Stimulated activated naive CD8-positive, alpha-beta T cell treated with anti-CD3 and anti-CD28 coated beads, Interleukin-15, Interleukin-2, amounts not matched to agents 100 U/mL and 50 U/mL, for 24 hours (primary cell): ENCODE data around the gene NEDD4L.

Source experiments
- ATAC-seq: fragments of 150-1000 bp; cut with Tn5 transposase; one replicate; pipeline ENCODE4 v1.10.0; 2021
- DNase-seq: peaks from one replicate; pipeline ENCODE4 v3.0.0; 2021

The NEDD4L gene

GRCh38 chr18:58398648-58399398 is 354.8 kb downstream of the NEDD4L start:
- ATAC-seq (no peak), DNase-seq (no peak)

GRCh38 chr18:58400331-58400870 is 356.4 kb downstream of the NEDD4L start:
- no peak for ATAC-seq

DNA sequence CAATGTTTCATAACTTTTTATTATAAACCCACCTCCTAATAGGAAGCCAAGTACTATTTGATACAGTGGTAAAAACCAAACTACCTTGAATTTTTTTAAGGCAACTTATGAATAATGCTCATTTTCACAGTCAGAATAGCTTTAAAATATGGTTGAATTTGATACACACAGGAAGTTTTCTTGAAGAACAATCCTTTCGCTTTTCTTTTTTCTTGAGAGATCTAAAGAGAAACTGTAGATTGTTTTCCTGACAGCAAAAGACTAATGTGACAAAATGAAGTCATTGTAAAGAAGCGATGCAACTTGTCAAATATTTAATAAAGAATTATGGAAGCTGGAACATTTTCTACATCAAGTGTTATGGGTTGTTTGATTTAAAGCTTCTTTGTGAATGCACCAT is 357.2 kb downstream of the NEDD4L start:
- DNase-seq: no peak
- ATAC-seq: no peak

More at GRCh38 chr18:58400331-58400870, 356.4 kb downstream of the NEDD4L start:
- no peak for DNase-seq

- ATAC-seq (no peak), DNase-seq (no peak)
Measured at GRCh38 chr18:58402247-58402646, 358.2 kb downstream of the NEDD4L start.

DNA sequence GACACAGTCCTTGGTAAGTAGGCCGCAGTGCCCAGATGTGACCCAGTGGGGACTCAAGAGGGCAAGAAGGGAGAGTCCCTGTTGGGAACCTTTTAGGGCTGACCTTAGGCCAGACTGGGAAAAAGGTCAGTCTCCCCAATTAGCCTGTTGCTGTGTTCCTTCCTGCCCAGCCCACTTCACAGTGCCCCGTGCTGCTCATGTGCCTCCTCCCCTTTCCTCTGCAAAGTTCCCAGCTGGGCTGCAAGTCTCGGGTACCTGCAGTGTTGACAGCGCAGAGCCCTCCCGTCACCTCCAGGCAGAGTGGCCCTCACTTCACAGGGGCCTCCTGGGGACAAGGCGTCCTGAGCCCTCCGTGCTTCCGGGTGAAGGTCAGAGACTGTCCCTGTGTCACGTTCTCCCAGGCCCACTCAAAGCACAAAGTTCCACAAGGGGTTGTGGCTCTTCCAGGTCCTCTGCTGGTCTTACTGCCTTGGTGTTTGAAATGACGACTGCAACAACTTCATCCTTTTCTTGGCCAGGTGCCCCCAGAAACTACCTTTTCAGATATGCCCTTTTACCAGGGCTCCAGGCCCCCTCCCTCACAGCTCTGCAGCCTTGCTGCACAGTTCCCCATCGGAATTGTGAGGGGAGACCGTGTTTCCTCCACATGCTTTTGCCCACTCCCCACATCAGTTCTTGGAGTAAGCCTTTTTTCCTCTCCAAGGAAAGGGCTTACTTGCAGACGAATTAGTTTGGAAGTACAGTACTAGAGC is 359.1 kb downstream of the NEDD4L start:
- ATAC-seq (no peak), DNase-seq (no peak)

GRCh38 chr18:58403799-58404455 is 359.9 kb downstream of the NEDD4L start:
- DNase-seq (no peak), ATAC-seq (no peak)

DNA sequence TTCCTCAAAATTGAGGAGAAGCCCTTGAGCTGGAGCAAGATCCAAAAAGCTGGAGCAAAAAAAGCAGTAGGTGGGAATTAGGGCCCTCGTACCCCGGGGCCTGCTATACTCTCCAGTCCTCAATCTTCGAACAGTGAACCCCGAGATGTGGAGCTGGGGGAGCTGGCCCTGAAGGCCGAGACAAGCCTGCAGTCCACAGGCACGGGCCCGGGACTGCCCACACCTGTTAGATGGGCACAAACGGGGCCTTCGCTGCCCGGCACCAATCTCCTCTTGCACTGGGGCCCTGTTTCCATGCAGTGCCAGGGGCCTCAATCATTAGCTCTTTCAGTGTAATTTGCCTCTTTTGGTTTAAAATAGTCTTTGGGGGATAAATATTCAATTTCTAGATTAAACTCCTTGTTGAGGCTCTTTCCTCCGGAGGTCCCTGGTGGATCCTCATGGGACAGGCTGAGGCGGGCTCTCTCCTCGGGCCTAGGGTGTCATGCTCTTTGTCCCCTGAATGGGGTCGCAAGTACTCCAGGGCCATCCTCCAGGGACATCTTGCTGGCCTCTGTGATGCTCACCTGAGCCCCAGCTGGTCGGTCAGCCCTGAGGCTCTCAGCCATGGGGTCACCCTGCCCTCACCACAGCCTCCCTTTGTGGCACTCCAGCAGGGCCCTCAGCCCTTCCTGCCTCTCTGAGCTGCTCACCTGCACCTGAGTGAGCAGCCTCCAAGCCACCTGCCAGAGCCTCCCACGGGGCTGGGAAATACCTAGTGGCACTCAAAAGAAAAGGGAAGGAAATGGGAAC is 361.3 kb downstream of the NEDD4L start:
- ATAC-seq (no peak), DNase-seq (no peak)

GRCh38 chr18:58407263-58407648 is 363.2 kb downstream of the NEDD4L start:
- DNase-seq: no peak
- no peak for ATAC-seq

- ATAC-seq (no peak), DNase-seq (no peak)
Measured at GRCh38 chr18:58407649-58408407, 363.8 kb downstream of the NEDD4L start.

DNA sequence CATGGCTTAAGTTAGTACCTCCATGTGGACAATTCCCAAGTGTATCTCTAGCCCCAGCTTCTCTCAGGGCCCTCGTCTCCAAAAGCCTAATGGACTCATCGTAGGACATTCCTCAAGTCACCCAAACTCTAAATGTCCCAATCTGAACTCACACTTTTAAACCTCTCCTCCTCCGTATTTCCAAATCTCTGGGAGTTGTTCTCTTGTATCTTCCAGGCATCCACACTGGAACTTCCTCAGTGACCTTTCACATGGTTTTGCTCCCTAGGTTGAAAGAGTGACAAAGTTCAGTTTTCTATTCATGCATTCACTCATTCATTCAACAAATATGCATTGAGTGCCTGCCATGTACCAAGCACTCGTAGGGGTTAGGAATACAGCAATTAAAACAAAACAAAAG is 364.6 kb downstream of the NEDD4L start:
- no peak for ATAC-seq

DNA sequence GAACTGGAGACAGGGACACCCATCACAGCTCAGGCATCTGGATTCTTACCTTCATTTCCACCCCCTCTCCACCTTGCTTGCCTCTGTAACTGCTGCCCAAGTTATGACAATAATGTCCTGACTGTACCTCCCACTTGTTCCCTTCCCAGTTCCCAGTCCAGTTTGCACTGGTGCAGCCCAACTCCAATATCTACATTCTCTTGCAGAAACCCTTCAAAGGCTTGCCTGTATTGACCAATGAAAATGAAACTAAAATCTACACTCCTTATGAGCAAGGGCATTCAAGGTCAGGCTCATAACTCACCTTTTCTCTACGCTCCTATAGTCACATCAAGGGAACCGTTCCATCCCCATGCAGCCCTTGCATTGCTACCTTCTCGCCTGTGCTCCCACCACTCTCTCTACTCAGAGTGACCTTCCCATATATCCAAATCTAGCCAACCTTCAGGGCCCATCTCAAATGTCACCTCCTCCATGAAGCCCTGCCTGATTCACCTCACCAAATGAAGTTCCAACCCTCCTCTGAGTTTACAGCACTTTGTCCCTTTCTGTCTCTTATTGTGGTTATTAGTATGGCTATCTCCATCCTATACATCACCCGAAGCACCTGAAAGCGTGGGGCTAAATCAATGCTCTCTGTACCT is 365.9 kb downstream of the NEDD4L start:
- no peak for DNase-seq
- no peak for ATAC-seq

More for the DNA sequence above, 364.6 kb downstream of the NEDD4L start:
- no peak for DNase-seq

GRCh38 chr18:58411323-58411722 is 367.3 kb downstream of the NEDD4L start:
- DNase-seq (no peak), ATAC-seq (no peak)

DNA sequence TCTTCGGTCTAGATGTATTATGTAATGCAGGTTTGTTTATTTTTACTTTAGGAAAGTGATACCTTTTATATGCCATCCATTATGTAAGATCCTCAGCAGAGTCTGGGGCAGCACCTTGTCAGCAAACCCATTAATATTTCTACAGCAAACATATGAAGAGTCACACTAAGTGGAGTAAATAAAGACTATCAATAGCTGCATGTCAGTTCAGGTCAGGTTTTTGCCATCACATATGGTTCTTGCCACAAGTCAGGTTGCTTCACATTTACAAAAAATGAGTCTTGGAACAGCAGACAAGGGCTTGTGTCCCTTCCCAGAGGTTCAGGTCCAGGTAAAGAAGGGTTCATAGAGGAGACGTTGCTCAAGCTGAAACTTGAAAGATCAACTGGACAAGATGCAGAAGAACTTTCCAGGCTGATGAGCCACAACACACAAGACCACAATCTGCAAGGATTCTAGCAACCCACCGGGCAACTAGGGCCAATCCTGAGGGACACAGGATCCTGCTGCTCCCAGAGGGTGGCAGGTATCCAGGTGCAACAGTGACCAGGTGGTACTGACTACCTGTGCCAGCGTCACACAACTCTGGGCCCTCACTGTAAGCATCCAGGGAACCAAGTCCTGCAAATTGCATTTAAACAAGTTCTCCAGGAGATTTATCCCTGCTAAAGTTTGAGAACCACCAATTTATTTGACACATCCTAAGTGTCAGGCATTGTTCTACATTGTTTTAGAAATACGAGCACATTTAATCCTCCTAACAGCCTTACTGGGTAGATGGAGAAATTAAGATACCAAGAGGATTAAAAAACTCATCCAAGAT is 369.0 kb downstream of the NEDD4L start:
- DNase-seq (no peak), ATAC-seq (no peak)

GRCh38 chr18:58413667-58414628 is 369.9 kb downstream of the NEDD4L start:
- DNase-seq (no peak), ATAC-seq (no peak)

GRCh38 chr18:58416014-58416703 is 372.1 kb downstream of the NEDD4L start:
- ATAC-seq (no peak), DNase-seq (no peak)

DNA sequence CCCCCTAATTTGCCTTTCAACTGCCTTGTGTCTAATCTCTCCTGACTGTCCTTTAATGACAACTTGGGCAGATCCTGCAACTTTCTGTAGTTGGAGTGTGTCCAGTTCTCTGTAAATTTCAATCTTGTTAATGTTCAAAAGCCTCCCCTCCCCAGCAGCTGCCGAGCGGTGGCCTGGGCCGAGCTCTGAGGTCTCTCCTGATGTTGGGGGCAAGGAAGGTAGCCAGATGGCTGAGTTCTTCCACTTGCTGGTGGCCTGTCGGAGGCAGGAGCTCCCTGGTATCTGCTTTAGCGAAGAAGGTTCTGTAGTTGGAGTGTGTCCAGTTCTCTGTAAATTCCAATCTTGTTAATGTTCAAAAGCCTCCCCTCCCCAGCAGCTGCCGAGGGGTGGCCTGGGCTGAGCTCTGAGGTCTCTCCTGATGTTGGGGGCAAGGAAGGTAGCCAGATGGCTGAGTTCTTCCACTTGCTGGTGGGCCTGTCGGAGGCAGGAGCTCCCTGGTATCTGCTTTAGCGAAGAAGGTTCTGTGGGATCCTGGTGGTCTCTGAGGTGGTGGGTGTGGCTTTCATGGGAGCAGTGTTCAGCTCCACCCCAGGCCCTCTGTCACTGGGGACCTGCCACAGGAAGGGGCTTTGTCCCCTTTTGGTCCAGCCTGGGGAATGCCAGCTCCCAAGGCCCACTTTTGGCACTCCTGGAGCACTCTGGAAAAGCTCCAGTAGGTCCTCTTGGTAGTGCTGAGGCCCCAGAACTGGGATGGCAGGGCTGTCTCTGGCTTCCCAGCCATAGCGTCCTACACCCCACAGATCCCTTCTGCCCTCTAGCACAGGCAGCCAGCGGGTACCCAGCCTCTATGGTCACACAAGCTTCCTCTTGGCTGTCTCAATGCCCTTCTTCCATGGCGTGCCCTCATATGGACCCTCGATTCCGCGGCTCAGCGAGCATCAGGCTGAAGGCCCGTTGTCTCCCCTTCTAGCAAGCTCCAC is 373.0 kb downstream of the NEDD4L start:
- ATAC-seq (no peak), DNase-seq (no peak)

- DNase-seq: no peak
Measured at GRCh38 chr18:58417752-58418151, 373.7 kb downstream of the NEDD4L start.

More at GRCh38 chr18:58417752-58418151, 373.7 kb downstream of the NEDD4L start:
- ATAC-seq: no peak
